Right lobe of liver (tissue), 4 donors: ENCODE data around the gene RXFP4.

Experiments
- POLR2A ChIP-seq: fragments of 450-650 bp; IDR thresholded peaks from one replicate; pipeline ENCODE4 v1.6.1; 2017; ENCODE audit warnings: antibody characterized with exemption, mild to moderate bottlenecking
- TF ChIP-seq, protein P1 (sequence below), 4 donors: fragments of 200-600 bp in 3 of 4; fragments of 450-650 bp in 1 of 4; IDR thresholded peaks; one replicate each; pipeline versions ENCODE4 v1.5.1 to v1.8.0; 2016 to 2022; ENCODE audit warnings: antibody characterized with exemption in 4 of 4, mild to moderate bottlenecking in 2 of 4
- donor health status: DM: no; HTN: no; CAD: no.
- donor health status: DM: no; HTN: no; CAD: no.
- donor health status: DM: no; HTN: yes; CAD: no.

DNA sequence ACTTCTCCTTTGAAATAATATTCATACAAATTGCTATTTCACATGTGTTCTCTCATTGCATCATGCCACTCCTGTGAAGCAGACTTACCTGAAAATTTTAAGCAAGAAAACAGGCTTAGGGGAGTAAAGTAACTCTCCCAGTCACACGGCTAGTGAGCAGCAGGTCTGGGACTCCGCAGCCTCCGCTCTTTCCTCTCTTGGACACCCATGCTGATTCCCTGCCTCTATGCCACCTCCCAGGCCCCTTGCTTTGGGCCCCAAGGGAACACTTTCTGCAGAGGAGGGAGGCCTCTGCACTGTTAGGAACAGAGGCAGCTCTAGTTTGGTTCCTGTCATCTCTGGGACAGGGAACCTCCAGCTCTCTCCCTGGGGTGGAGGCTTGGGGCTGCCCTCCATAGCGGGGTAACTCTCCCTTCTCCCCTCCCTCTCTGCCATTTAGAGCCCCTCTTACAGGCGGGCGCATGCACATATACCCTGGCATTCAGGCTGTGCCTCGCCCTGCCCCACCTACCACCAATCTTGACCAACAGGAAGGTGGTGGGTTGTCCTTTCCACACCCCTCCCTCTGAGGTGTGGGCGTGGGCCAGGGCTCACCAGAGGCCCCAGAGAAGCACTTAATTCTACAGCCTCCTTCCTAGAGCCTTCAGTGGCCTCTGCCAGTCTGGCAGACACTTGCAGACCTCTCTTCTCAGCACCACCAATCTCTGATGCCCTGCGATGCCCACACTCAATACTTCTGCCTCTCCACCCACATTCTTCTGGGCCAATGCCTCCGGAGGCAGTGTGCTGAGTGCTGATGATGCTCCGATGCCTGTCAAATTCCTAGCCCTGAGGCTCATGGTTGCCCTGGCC lies at the start of gene RXFP4:
- TF ChIP-seq, protein P1, sequence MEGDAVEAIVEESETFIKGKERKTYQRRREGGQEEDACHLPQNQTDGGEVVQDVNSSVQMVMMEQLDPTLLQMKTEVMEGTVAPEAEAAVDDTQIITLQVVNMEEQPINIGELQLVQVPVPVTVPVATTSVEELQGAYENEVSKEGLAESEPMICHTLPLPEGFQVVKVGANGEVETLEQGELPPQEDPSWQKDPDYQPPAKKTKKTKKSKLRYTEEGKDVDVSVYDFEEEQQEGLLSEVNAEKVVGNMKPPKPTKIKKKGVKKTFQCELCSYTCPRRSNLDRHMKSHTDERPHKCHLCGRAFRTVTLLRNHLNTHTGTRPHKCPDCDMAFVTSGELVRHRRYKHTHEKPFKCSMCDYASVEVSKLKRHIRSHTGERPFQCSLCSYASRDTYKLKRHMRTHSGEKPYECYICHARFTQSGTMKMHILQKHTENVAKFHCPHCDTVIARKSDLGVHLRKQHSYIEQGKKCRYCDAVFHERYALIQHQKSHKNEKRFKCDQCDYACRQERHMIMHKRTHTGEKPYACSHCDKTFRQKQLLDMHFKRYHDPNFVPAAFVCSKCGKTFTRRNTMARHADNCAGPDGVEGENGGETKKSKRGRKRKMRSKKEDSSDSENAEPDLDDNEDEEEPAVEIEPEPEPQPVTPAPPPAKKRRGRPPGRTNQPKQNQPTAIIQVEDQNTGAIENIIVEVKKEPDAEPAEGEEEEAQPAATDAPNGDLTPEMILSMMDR (IDR thresholded peaks at IDR 0.05): no peak
- TF ChIP-seq POLR2A: no peak
